ENCODE results near the gene LRRC74A. TPM values are rescaled to one million over a fixed set of nuclear protein-coding genes. Genes with fewer than 3 reads are reported as not detected.
A peak's percentile ranks its signal among the peaks of the same experiment; 100 is the strongest.

The LRRC74A gene
- total RNA-seq, 2 donors from 2014 or later: not detected

DNA sequence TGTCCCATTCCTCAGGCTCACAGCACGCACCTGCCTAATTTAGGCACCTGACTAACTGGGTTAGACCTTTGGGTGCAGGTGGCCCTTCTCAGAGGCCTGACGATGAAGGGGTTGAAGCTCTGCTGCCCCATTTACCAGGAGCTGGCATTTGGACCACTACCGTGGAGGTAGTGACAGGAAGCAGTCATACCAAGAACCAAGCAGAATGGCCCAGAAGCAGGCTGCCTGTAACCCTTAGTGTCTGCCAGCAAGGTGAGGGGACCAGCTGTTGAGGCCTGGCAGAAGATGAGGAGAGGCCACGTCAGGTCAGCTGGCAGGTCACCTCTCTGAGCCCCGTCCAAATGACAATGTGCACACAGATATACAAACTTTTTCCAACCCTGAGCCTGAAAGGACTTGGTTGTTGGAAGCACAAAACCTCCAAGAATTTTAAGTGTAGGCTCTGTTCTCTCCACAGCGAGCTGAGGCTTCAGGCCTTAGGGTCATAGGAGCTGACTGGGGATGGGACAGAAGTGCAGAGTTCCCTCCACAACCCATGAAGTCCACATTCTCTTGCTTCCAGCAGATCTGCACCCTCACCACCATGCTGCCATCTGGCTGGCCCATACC, 41.8 kb upstream of the LRRC74A start:
- no peaks in the 10 kb centered on the region for H3K27me3 Mint-ChIP-seq (ENCODE audit: low read depth)
- no peak overlapping the region for H3K27ac Mint-ChIP-seq
- peaks cover 0 to 7% of the 10 kb centered on the region in 2 donors for H3K36me3 Mint-ChIP-seq (ENCODE audit: insufficient read depth in 2 of 2)
- peak; percentile 9 to 16 for ATAC-seq (replicated peaks in 1 of 2)
- H3K9me3 Mint-ChIP-seq: no peaks in the 10 kb centered on the region
- no peak overlapping the region for H3K4me3 Mint-ChIP-seq
- peaks cover 45% of the 10 kb centered on the region for H3K4me1 Mint-ChIP-seq (ENCODE audit: low read depth)
- no peak for DNase-seq

DNA sequence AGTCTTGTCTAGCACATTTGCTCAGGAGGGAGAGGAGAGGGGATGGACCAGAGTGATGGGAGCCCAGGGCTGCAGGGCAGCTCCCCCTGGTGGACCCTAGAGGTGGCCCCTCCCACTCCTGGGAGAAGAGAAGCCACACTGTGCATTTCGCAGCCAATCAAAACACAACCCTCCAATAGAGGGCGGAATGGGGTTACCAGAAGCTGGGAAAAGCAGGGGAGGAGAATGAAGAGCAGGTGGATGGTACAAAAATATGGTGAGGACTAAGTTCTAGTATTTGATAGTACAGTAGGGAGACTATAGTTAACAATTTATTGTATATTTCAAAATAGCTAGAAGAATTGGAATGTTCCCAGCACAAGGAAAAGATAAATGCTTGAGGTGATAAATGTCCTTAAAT, 41.3 kb upstream of the LRRC74A start:
- DNase-seq (peak; percentile 72 to 73), ATAC-seq (replicated peaks in 1 of 2) (peak; percentile 82 to 90)
- H3K9me3 Mint-ChIP-seq: no peaks in the 10 kb centered on the region
- H3K36me3 Mint-ChIP-seq (ENCODE audit: insufficient read depth in 2 of 2): peaks cover 0 to 8% of the 10 kb centered on the region in 2 donors
- peaks cover 42% of the 10 kb centered on the region for H3K4me1 Mint-ChIP-seq (ENCODE audit: low read depth)
- H3K4me3 Mint-ChIP-seq: no peak overlapping the region
- H3K27me3 Mint-ChIP-seq (ENCODE audit: low read depth): no peaks in the 10 kb centered on the region
- no peak overlapping the region for H3K27ac Mint-ChIP-seq

DNA sequence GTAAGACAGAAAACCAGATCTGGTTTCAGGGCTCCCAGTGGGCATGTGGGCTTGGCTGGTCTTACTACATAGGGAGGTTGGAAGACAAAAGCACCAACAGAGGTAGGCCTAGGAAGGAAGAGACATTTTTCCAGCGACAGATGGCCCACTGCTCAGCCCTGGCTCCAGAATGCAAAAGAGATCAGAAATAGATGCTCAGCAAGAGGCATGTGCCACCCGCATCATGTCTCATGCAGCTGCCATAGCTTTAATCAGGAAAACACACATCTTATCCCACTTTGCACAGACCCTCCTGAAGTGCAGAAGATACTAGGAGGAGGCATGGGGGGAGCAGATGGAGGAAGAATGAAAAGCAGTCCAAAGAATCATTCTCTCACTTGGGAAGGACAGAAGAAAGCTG, 39.6 kb upstream of the LRRC74A start:
- Mint-ChIP-seq H3K27ac (no peak overlapping the region), H3K36me3 (ENCODE audit: insufficient read depth in 2 of 2) (peaks cover under 1 to 8% of the 10 kb centered on the region in 2 donors), H3K27me3 (ENCODE audit: low read depth) (no peaks in the 10 kb centered on the region), H3K4me1 (ENCODE audit: low read depth) (peaks cover 34% of the 10 kb centered on the region), H3K4me3 (no peak overlapping the region), H3K9me3 (no peaks in the 10 kb centered on the region)
- ATAC-seq (replicated peaks in 1 of 2): no peak
- DNase-seq: no peak

DNA sequence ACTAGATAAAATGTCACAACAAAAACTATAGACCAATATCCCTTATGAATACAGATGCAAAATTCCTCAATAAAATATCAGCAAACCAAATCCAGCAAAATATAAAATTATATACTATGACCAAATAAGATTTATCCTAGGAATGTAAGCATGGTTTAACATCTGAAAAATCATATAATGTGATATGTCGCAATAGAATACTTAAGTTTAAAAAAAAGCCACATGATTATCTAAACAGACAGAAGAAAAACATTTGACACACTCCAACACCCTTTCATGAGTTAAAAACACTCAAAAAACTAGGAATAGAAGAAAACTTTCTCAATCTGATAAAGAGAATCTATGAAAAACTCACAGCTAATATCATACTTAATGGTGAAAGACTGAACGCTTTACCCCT, 33.8 kb upstream of the LRRC74A start:
- Mint-ChIP-seq H3K4me3 (no peak overlapping the region), H3K9me3 (no peaks in the 10 kb centered on the region), H3K4me1 (ENCODE audit: low read depth) (peaks cover 3% of the 10 kb centered on the region), H3K27me3 (ENCODE audit: low read depth) (no peaks in the 10 kb centered on the region), H3K36me3 (ENCODE audit: insufficient read depth in 2 of 2) (peaks cover 5 to 12% of the 10 kb centered on the region in 2 donors), H3K27ac (no peak overlapping the region)
- DNase-seq: no peak
- ATAC-seq (replicated peaks in 1 of 2): no peak

DNA sequence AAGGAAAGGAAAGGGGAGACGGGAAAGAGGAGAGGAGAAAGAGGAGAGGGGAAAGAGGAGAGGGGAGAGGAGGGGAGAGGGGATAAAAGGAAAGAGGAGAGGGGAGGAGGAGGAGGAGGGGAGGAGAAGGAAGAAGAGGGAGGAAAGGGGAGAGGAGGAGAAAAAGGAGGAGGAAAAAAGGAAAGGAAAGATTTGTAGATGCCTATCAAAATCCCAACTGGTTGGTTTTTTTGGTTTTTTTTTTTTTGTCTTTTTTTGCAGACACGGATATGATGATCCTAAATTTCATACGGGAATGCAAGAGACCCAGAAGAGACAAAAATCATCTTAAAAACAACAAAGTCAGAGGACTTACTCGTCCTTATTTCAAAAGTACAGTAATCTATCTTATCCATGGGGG, 32.9 kb upstream of the LRRC74A start:
- Mint-ChIP-seq H3K9me3 (no peaks in the 10 kb centered on the region), H3K4me1 (ENCODE audit: low read depth) (peaks cover 3% of the 10 kb centered on the region), H3K27me3 (ENCODE audit: low read depth) (no peaks in the 10 kb centered on the region), H3K27ac (no peak overlapping the region), H3K4me3 (no peak overlapping the region), H3K36me3 (ENCODE audit: insufficient read depth in 2 of 2) (peaks cover 5 to 8% of the 10 kb centered on the region in 2 donors)
- DNase-seq (no peak), ATAC-seq (replicated peaks in 1 of 2) (no peak)

DNA sequence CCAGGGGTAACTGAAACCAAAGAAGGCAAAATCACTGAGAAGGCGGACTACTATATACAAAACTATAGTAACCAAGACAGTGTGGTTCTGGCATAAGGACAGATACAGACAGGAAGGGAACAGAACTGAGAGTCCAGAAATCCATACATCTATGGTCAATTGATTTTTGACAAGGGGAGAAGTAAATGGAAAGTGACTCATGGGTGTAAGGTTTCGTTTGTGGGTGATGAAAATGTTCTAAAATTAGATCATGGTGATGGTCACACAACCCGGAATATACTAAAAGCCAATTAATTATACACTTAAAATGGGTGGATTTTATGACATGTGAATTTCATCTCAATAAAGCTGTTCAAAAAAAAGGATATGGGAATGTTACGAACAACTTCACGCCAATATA, 32.3 kb upstream of the LRRC74A start:
- Mint-ChIP-seq H3K27me3 (ENCODE audit: low read depth) (no peaks in the 10 kb centered on the region), H3K9me3 (no peaks in the 10 kb centered on the region), H3K36me3 (ENCODE audit: insufficient read depth in 2 of 2) (peaks cover 5 to 9% of the 10 kb centered on the region in 2 donors), H3K4me1 (ENCODE audit: low read depth) (peaks cover 3% of the 10 kb centered on the region), H3K4me3 (no peak overlapping the region), H3K27ac (no peak overlapping the region)
- DNase-seq (no peak), ATAC-seq (replicated peaks in 1 of 2) (no peak)

DNA sequence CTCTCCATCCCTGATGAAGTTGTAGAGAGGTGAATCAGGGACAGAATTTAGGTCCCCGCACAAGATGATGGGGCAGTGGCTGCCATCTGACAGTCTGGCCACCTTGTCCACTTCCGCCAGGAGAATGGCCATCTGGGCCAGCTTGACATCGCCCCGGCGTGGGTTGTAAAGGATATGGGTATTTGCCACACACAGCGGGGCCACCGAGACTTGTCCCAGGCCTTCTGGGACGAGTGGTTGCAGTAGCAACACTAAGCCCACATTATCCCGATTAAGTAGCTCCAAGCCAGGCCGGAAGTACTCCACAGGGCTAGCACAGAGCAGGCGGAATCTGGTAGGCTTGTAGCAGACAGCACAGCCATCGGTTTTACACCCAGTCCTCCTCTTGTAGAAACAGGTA, 19.8 kb upstream of the LRRC74A start:
- Mint-ChIP-seq H3K4me3 (no peak overlapping the region), H3K4me1 (ENCODE audit: low read depth) (peaks cover 38% of the 10 kb centered on the region), H3K27me3 (ENCODE audit: low read depth) (no peaks in the 10 kb centered on the region), H3K9me3 (no peaks in the 10 kb centered on the region), H3K27ac (no peak overlapping the region), H3K36me3 (ENCODE audit: insufficient read depth in 2 of 2) (peaks cover 5 to 21% of the 10 kb centered on the region in 2 donors)
- DNase-seq (no peak), ATAC-seq (replicated peaks in 1 of 2) (no peak)

DNA sequence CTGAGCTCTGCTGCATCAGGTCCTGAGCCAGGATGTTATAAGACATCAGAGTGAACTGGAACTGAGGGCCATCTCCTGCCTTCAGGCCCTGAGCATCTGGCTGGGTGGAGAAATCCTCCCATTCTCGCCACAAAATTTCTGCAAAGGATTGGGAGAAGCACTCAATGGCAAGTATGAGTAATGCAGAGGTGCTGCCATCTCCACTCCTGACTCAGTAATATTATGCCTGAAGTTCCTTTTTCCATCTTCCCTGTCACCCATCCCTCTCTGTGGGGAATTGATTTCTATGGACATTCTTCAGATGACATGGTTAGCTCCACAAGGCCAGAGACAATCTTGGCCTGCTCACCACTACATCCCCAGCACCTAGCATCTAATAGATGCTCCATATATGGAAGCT, 18.2 kb upstream of the LRRC74A start:
- H3K27ac Mint-ChIP-seq: no peak overlapping the region
- H3K36me3 Mint-ChIP-seq (ENCODE audit: insufficient read depth in 2 of 2): peaks cover 2 to 19% of the 10 kb centered on the region in 2 donors
- peaks cover 44% of the 10 kb centered on the region for H3K4me1 Mint-ChIP-seq (ENCODE audit: low read depth)
- no peak for ATAC-seq (replicated peaks in 1 of 2)
- H3K4me3 Mint-ChIP-seq: no peak overlapping the region
- DNase-seq: no peak
- no peaks in the 10 kb centered on the region for H3K27me3 Mint-ChIP-seq (ENCODE audit: low read depth)
- H3K9me3 Mint-ChIP-seq: no peaks in the 10 kb centered on the region

DNA sequence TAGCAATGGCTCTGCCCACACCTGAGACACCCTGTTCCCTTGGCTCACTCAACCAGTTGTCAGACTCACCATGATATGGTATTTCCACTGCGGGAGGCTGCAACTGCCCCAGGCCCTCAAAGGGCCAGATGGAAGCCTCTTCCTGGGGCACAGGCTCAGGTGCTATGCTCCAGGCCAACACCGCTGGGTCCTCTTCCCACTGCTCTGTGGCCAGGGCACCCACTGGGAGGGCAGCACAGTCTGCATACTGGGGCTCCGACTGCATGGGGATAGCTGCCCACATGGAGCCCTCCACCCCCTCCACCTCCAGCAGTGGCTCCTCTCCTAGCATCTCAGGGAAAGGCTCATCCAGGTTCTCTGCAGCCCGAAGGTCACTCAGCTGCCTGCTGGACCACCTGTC, 17.2 kb upstream of the LRRC74A start:
- no peak overlapping the region for H3K4me3 Mint-ChIP-seq
- H3K27me3 Mint-ChIP-seq (ENCODE audit: low read depth): no peaks in the 10 kb centered on the region
- no peak for DNase-seq
- H3K9me3 Mint-ChIP-seq: no peaks in the 10 kb centered on the region
- ATAC-seq (replicated peaks in 1 of 2): no peak
- H3K36me3 Mint-ChIP-seq (ENCODE audit: insufficient read depth in 2 of 2): peaks cover 2 to 10% of the 10 kb centered on the region in 2 donors
- H3K27ac Mint-ChIP-seq: no peak overlapping the region
- H3K4me1 Mint-ChIP-seq (ENCODE audit: low read depth): peaks cover 40% of the 10 kb centered on the region

DNA sequence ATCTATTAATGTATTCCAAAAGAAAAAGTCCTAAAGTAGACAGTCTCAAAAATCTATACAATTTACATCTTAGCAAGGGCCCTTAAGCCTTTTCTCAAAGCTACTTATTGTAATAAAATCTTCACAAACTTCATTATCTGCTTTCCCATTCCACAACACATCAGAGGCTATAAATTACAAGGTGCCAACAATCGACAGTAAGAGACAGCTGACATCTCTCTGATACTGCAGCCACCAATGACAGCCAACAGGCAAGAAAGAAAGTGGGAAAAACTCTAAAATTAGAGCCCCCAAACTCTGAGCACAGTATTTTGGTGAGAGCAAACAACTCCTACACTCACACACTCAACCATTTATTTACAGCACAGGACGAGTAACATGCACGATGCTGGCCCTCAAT, 15.7 kb upstream of the LRRC74A start:
- no peak overlapping the region for H3K27ac Mint-ChIP-seq
- H3K27me3 Mint-ChIP-seq (ENCODE audit: low read depth): no peaks in the 10 kb centered on the region
- peaks cover 40% of the 10 kb centered on the region for H3K4me1 Mint-ChIP-seq (ENCODE audit: low read depth)
- DNase-seq (no peak), ATAC-seq (replicated peaks in 1 of 2) (no peak)
- no peaks in the 10 kb centered on the region for H3K9me3 Mint-ChIP-seq
- H3K4me3 Mint-ChIP-seq: peak overlapping the region; percentile 94 to 95
- H3K36me3 Mint-ChIP-seq (ENCODE audit: insufficient read depth in 2 of 2): peaks cover 2 to 10% of the 10 kb centered on the region in 2 donors

DNA sequence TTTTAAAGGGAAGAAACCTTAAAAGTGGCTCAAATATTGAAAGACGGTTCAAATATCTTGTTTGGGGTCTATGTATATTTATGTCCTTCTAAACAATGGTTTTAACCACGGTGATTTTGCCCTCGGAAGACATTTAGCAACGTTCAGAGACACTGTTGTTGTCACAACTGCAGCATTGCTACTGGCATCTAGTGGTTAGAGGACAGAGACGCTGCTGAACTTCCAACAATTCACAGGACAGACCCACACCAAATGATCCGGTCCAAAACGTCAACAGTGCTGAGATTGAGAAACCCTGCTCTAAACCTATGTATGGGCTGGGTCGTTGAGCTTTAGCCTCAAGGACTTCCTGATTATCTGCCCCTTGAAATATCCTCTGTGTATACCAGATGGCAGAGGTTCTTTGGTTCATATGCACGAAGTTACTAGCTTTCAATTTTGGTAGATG, 15.2 kb upstream of the LRRC74A start:
- H3K4me1 Mint-ChIP-seq (ENCODE audit: low read depth): peaks cover 40% of the 10 kb centered on the region
- H3K27me3 Mint-ChIP-seq (ENCODE audit: low read depth): no peaks in the 10 kb centered on the region
- H3K27ac Mint-ChIP-seq: peak overlapping the region; percentile 72
- no peak for ATAC-seq (replicated peaks in 1 of 2)
- DNase-seq: peak; percentile 11 to 19
- peak overlapping the region; percentile 94 to 95 for H3K4me3 Mint-ChIP-seq
- peaks cover 2 to 10% of the 10 kb centered on the region in 2 donors for H3K36me3 Mint-ChIP-seq (ENCODE audit: insufficient read depth in 2 of 2)
- H3K9me3 Mint-ChIP-seq: no peaks in the 10 kb centered on the region

DNA sequence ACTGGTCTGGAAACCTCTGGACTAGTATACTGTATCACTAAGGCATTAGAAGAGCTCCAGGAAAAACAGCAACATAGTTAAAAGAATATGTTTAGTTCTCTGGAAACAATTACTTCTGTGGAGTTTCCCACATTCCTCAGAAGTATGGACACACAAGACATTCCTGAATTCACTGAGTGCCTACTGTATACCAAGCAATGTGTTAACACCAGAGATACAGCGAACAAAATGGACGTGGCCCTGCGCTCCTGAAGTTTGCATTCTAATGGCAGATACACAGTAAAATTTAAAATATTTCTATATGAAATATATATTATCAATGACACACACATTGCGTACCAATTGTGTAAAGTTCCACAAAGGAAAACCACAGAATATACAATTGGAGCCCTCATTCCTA, 14.6 kb upstream of the LRRC74A start:
- ATAC-seq (replicated peaks in 1 of 2) (no peak), DNase-seq (no peak)
- Mint-ChIP-seq H3K27me3 (ENCODE audit: low read depth) (no peaks in the 10 kb centered on the region), H3K4me3 (peak overlapping the region; percentile 94 to 95), H3K9me3 (no peaks in the 10 kb centered on the region), H3K4me1 (ENCODE audit: low read depth) (peaks cover 40% of the 10 kb centered on the region), H3K36me3 (ENCODE audit: insufficient read depth in 2 of 2) (peaks cover 2 to 10% of the 10 kb centered on the region in 2 donors), H3K27ac (peak overlapping the region; percentile 52)

DNA sequence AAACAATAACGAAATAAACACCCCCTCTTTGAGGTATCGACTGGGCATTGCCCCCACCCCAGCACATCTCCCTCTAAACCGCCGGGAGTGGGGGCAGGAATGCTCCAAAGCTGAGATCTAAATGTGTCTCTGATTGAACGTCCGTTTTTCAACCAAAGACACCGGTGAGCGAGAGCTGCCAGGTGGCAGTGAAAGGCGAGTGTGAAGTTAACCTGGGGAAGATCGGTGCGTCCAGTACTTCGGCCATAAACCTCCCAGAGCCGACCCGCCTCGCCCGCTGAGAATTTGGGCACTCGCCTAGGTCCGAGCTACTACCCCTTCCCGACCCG, 14.2 kb upstream of the LRRC74A start:
- peaks cover 40% of the 10 kb centered on the region for H3K4me1 Mint-ChIP-seq (ENCODE audit: low read depth)
- no peaks in the 10 kb centered on the region for H3K9me3 Mint-ChIP-seq
- H3K27ac Mint-ChIP-seq: peak overlapping the region; percentile 52
- no peaks in the 10 kb centered on the region for H3K27me3 Mint-ChIP-seq (ENCODE audit: low read depth)
- peaks cover 1 to 10% of the 10 kb centered on the region in 2 donors for H3K36me3 Mint-ChIP-seq (ENCODE audit: insufficient read depth in 2 of 2)
- ATAC-seq (replicated peaks in 1 of 2): peak in 1 of 2 donors; percentile 1
- H3K4me3 Mint-ChIP-seq: peak overlapping the region; percentile 94 to 95
- DNase-seq: no peak

Data from activated T-cell treated with anti-CD3 and anti-CD28 coated beads, Interleukin-2, amount 50 U/mL, for 72 hours (primary cell).